ENCODE results near the gene HTR3C.

- TF ChIP-seq CTCF (IDR thresholded peaks at IDR 0.05) (no peak), POLR2AphosphoS5 (IDR thresholded peaks at IDR 0.05) (no peak)
These were observed 20.8 kb downstream of the HTR3C start for GRCh38 chr3:184073621-184074020.
